Measurements from ENCODE around the gene MRPL1.
"Not testable (repeated sequence)": the region's sequence is repeated elsewhere in the genome, so short reads cannot be mapped to it uniquely, and the experiment has no call there.

Gene MRPL1

GRCh38 chr4:77982900-77983540 is 120.4 kb downstream of the MRPL1 start:
- DNase-seq (ENCODE audit: low read depth, low spot score), result not testable (repeated sequence)

- not testable (repeated sequence) for DNase-seq (ENCODE audit: low read depth, low spot score)
These were observed 121.1 kb downstream of the MRPL1 start for GRCh38 chr4:77983612-77984311.

GRCh38 chr4:77989968-77990367 is 127.3 kb downstream of the MRPL1 start:
- no peak for DNase-seq (ENCODE audit: low read depth, low spot score)

- no peak for DNase-seq (ENCODE audit: low read depth, low spot score)
These were observed 127.8 kb downstream of the MRPL1 start for GRCh38 chr4:77990456-77990855.

GRCh38 chr4:77990904-77991358 is 128.3 kb downstream of the MRPL1 start:
- DNase-seq (ENCODE audit: low read depth, low spot score), result no peak

GRCh38 chr4:77992581-77992980 is 130.0 kb downstream of the MRPL1 start:
- DNase-seq (ENCODE audit: low read depth, low spot score), result no peak

- DNase-seq (ENCODE audit: low read depth, low spot score), result peak; percentile 75
These were observed 131.6 kb downstream of the MRPL1 start for GRCh38 chr4:77994194-77994721.

- DNase-seq (ENCODE audit: low read depth, low spot score), result no peak
These were observed 133.4 kb downstream of the MRPL1 start for GRCh38 chr4:77996076-77996475.

GRCh38 chr4:78001531-78001930 is 138.9 kb downstream of the MRPL1 start:
- no peak for DNase-seq (ENCODE audit: low read depth, low spot score)

- DNase-seq (ENCODE audit: low read depth, low spot score), result peak; percentile 40
These were observed 139.6 kb downstream of the MRPL1 start for GRCh38 chr4:78002260-78002659.
